Measurements from ENCODE around the gene GNAI1.

DNA sequence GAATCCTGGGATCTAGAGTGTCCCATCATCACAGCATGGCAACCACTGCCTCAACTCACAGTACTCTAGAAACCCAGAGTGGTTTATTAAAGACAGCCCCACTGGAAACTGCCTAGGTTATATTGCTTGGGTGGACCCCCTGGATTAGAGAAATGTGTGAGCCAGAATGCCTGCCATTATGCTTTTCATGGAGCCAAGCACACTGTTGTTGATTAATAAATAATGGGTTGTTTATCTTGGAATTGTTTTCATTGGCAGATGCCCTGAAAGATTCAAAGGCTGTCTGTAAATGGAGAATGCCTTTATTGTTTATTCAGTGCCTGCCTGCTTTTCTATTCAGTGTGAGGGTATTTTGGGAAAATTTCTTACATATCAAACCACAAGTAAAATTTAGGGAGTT is 52.1 kb downstream of the GNAI1 start:
- no peak for TF ChIP-seq CTCF (IDR thresholded peaks at IDR 0.05; ENCODE audit: low read depth, low read length, poor library complexity, severe bottlenecking)
- no peak for TF ChIP-seq EZH2phosphoT487 (IDR thresholded peaks at IDR 0.05; ENCODE audit: borderline replicate concordance, low read length)
